ENCODE measurements around the gene PGAM5.

Gene PGAM5

DNA sequence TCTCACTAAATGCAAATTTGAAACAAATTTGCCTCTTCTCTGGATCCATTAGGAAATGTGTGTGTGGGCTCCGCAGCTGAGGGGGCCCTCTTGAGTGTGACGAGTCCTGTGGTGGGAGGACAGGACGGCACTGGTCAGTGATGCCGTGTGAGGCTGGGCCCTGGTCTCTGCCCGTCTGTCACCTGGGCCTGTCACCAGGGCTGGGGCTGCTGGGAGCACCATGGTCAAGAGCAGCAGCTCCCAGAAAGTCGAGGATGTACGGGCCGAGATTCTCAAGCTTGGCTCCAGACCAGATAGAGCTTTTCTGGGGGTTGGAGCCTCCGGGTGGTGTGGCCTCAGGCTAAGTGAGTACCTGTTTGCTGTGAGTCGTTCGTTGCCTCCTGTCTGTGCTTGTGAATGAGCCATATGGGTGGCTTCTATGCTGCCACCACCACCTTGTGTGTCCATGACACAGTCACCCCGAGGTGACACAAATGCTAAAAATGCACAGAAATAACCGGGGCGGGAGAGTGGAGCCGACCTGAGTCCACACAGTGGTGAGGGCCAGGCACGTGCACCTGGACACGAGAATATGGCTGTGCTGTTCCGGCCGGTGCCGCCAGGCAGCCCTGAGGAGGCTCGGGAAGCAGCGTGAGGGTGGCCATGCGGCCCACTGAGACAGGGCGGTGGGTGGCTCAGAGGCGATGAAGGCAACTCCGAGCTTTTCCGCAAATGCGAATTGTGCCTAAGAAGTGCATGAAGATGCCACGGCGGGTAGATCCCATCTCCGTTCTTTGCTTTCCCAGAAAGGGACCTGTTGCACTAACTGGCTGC lies 8.7 kb downstream of the PGAM5 start:
- in situ Hi-C loops (cut with HindIII; ENCODE audit: low sequenced_read_pairs): loop anchor here (5.0 kb wide), 2 partner anchors 52 to 98 kb away; no protein-coding TSS in a partner anchor

DNA sequence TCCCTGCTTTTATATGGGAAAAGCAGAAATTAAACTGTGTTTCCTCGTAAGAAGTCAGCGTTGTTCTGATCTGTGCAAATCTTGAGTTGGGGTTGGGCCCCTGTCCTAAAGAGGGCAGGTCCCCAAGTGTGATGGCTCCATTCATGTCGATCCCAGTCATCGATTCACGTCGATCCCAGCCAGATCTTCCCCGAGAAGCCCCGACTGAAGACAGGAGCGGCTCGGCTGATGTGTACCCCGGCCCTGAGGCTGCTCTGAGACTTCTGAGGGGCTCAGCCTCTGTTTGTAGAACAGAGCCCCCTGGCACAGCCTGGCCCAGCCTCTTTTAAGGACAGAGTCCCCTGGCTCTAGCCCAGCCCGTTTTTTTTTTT lies 9.3 kb downstream of the PGAM5 start:
- in situ Hi-C loops (cut with HindIII; ENCODE audit: low sequenced_read_pairs): loop anchor here (5.0 kb wide), 2 partner anchors 53 to 97 kb away; no protein-coding TSS in a partner anchor

DNA sequence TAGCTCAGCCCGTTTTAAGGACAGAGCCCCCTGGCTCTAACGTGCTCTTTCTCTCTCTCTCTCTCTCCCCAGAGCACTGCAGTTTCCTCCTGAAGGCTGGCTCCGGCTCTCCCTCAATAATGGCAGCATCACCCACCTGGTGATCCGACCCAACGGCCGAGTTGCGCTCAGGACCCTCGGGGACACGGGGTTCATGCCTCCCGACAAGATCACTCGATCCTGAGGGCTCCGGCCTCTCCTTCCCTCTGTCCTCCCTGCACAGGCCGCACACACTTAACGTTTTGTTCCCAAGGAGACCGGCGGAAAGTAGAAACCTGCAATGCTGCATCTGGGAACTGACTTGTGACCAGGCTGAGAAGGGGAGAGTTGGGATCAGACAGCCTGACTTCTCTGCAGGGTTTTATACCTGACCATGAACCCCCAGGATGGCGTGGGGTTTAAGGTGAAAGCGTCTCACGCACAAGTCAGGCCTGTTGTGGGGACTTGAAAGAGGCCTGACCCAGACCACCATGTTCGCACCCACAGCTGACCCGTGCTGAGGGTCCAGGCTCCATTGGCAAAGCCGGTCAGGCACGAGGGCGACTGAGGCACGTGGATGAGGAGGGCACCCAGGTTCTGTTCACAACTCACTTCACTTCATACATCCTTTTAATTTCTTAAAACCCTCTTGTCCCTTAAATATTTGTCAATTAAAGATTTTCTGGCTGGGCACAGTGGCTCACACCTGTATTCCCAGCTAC lies 10.1 kb downstream of the PGAM5 start:
- in situ Hi-C loops (cut with HindIII; ENCODE audit: low sequenced_read_pairs): no loop called here

DNA sequence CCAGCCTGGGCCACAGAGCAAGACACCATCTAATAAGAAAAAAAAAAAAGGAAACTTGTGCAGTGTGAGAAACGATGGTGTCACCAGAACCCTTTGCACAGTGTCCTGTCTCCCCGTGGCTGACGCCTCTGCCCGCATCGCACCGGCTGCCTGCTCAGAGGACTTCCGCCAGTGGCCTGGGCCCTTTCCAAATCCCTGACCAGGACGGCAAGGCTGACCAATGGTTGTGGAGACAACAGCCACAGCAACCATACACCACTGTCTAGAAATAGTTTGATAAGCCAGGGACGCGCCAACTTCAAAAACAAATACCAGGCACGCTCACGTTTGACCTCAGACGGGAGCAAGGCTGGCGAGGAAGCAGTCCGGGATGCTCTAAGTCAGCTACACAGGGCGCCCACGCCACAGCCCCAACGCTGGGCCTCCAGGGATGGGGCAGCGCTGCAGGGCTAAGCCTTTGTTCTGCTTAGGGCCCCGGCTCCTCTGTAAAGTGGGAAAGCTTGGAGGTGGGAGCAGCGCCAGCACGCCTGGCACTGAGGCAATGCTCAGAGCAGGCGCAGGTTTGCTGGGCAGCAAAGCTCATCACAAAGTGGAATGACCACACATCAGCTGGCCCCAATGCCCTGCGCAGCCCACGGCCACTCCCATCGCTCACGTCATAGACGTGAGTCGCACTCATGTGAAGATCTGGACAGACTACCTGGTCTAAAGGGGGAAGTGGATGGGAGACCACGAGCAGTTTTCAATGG lies 12.5 kb downstream of the PGAM5 start:
- in situ Hi-C loops (cut with HindIII; ENCODE audit: low sequenced_read_pairs): no loop called here

DNA sequence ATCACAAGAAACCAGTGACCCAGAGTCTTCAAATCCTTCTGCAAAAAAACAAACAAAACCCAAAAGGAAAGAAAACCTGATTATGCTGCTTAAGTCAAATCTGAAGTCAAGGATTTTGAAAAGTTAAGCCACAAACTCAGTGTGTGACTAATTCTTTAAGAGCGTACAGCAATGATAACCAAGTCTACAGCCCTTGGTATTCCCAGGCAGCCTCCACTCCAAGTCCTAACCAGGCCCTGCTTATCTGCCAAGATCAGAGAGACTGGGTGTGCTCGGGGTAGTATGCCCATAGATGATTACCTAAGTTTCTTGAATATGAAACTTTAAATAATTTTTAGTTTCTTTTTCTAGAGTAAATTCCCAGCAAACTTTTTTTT lies 13.1 kb downstream of the PGAM5 start:
- in situ Hi-C loops (cut with HindIII; ENCODE audit: low sequenced_read_pairs): no loop called here

DNA sequence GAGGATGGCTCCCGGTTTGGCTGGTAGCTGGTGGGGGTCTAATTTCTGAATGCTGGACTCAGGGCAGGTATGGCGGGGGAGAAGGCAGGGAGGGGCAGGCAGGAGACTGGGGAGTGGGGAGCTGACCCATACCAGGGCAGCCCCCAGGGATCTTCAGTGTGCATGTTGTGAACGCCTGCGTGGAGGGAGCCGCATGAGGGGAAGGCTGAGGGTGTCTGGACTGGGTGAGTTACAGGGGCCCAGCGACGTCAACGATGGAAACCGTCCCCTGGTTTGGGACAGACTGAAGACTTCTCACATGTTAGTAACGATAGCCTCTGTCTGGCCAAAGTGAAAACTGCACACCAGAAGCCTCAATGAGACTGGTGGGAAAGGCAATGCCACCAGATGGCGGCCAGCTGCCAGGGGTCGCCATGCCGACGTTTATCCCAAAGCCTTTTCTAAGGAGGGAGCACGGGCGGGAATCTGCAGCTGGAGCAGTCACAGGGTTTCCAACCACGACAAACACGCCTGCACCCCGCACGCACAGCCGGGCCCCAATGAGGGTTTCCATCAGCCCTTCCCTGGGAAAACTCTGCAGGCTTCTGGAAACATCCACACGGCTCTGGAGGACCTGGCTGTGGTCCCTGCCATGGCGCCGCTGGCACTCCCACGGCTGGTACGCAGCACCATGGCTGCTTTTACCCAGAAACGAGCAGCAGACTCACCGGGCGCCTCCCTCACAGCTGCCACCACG lies 14.0 kb downstream of the PGAM5 start:
- in situ Hi-C loops (cut with HindIII; ENCODE audit: low sequenced_read_pairs): no loop called here

DNA sequence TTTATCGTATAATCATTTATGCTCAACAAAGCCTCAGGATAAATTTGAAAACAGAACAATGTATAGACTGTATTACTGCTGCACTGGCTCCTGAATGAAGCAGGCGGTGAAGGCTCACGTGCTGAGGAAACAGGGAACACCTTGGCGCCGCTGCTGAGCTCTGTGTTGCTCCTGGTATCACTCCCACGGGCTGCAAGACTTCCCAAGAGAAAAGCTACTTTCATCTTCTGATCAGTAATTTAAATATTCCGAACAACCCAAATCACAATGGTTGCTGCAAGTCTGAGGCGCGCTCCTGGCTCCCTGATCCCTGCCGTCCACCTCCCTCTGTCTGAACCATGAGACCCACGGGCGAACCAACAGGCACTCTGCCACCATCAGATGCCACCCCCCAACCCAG lies 15.7 kb downstream of the PGAM5 start:
- in situ Hi-C loops (cut with HindIII; ENCODE audit: low sequenced_read_pairs): no loop called here

DNA sequence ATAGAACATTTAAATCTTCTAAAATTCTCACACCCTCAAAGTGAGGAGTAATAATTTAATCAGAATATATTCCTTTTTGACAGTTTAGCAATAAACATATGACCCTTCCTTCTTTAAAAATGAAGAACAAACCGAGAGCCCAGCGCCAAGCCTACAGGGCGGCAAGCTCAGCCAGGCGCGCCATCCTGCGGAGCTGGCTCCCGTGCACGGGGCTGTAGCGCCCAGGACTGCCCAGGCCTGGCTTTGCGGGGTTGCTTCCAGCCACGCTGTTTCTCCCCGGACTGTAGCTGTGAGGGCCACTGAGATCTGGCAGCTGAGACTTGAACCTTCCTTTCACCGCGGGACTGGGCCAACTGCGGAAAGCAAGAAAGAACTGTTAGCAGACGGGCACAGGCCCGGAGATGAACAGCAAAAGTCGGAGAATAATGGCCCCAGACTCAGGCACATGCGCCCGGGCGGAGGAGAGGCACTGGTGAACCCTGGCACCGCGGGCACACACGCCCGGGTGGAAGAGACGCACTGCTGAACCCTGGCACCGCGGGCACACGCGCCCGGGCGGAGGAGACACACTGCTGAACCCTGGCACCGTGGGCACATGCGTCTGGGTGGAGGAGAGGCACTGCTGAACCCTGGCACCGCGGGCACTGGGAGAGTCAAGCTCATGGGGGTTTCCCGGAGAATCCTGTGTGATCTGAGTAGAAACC lies 16.6 kb downstream of the PGAM5 start:
- in situ Hi-C loops (cut with HindIII; ENCODE audit: low sequenced_read_pairs): no loop called here

DNA sequence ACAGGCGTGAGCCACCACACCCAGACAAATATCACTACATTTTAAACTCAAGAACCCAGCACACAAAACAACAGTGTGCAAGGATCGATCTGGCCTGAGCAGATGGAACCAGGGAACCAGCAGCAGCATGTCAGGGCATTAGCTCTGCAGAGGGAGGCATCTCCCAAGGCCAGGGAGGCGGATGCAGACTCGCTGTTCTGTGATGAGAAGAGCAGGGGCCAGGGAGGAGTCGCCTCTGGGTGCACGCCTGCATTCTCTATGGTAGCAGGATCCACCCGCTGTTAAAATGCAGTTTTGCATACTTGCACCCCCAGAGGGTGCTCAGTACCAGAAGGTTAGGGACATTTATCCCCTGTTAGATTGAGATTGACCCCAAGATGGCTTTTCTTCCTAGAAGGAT lies 17.9 kb downstream of the PGAM5 start:
- in situ Hi-C loops (cut with HindIII; ENCODE audit: low sequenced_read_pairs): no loop called here

DNA sequence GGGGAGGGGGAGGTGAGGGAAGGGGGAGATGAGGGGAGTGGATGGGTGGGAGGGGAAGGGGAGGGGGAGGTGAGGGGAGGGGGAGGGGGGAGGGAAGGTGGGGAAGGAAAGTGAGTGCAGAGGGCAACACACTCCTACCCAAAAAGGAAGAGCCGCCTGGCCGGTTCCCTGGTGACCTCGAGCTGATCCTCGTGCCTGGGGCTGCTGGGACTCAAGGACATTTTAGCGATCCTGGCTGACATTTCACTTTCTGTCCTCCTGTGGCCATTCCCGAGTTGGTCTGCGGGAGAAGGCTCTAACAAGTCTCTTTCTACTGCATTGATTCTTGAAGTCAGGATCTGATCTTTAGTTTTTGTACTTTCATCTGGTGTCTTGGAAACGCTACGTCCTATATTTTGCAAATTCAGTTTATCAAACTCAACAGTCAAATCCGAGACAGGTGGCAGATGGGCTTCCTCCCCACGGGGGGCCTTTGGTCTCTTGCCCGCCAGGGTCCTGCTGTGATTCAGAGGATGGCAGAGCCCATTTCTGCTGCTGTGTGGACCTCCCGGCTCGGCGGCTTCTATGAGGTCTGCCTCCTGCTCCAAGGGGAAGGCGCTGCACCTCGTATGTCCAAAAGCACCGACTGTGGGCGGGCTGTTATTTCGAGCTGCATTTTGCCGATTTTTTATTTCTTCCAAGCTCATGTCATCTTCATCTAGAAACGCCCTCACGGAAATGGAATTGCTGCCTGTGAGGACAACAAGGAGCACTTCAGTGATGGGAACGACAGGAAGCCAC lies 19.1 kb downstream of the PGAM5 start:
- in situ Hi-C loops (cut with HindIII; ENCODE audit: low sequenced_read_pairs): no loop called here

DNA sequence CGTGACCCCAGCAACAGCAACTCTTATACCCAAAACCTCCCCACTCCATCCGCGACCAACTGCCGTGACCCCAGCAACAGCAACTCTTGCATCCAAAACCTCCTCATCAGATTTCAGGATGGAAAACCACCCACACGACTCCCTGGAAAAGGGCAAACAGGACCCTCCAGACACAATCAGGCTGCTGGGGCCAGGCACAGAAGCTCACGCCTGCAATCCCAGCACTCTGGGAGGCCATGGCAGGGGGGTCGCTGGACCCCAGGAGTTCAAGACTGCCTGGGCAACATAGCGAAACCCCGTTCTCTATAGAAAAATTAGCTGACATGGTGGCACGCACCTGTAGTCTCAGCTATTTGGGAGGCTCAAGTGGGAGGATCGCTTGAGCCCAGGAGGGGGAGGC lies 19.7 kb downstream of the PGAM5 start:
- in situ Hi-C loops (cut with HindIII; ENCODE audit: low sequenced_read_pairs): no loop called here

DNA sequence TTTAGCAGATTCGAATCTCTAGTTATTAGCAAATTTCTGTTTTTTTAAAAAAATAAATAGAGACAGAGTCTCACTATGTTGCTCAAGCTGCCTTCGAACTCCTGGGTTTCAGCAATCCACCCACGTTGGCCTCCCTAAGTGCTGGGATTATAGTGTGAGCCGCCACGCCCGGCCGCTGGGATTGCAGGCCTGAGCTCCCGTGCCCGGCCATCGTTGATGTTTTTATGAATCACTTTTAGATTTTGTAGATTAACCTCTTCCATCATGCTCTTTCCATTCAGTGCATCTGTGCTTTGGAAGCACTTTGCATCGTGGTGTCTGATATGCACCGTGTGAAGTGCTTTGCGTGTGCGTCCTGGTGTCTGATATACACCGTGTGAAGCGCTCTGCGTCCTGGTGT lies 20.9 kb downstream of the PGAM5 start:
- in situ Hi-C loops (cut with HindIII; ENCODE audit: low sequenced_read_pairs): no loop called here

DNA sequence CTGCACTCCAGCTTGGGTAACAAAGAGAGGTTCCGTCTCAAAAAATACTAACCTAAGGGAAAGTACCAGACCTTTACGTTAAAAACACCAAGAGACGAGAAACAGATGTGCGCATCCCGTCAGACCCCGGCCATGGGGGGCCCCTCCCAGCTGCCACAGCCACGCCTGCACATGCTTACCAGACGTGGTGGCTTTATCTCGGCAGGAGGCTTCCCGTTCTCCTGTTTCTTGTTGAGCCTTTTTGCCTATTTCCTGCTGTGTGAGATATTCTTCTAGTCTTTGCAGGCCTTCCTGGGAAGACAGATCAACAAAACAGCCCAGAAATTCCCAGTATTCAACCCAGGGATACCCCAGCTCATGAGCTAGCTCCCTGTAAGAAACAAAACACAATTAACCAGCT lies 23.6 kb downstream of the PGAM5 start:
- in situ Hi-C loops (cut with HindIII; ENCODE audit: low sequenced_read_pairs): no loop called here

DNA sequence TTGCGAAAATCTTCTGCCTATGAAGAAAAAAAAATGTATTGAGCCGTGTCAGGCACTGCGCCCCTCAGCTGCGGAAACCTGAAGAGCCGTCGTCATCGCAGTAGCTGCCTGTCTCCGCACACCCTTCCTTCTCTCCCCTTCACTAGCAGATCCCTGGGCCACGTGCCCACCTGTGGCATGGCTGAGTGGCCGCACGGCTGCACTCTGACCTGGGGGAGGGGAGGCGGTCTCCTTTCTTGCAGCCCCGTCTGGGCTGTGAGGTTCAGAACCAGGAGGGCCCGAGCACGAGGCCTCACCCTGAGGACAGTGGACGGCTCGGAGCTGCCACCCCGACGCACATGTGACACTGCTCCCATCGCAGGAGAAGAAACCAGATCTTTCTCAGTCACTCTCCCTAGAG lies 24.9 kb downstream of the PGAM5 start:
- in situ Hi-C loops (cut with HindIII; ENCODE audit: low sequenced_read_pairs): no loop called here

DNA sequence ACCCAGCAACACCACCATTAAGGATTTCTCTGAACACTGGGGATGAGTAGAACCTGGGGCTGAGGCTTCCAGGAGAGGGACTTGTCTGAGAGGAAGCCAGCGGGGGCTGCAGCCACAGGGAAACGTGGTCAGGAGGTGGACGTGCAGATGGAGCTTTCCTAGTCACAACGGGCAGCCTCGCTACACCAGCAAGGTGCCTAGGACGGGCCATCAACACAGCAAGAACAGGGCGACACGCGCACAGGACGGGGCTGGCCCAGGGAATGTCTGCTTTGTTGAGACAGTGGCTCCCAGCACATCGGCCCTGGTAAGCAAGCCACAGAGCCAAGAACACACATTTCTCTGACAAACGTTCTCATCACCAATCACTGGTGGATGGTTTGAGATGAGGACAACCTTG lies 25.7 kb downstream of the PGAM5 start:
- in situ Hi-C loops (cut with HindIII; ENCODE audit: low sequenced_read_pairs): no loop called here

DNA sequence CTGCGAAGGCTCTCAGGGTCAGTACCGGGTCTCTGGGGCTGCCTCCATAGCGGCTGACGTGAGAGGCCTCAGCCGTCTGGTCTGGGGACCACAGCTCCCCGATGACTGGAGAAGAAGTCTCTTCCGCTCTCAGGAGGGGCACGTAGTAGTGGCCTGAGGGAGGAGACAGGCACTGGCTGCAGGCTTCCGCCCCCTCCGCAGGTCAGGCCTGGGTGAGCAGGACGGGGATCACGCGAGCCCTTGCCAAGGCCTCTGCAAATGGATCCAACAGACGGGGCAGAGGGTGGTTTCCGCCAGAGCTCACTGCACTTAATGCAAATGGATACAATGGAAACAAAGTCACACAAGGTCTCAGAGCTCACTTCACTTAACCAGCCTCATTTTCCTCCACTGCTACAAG lies 26.3 kb downstream of the PGAM5 start:
- in situ Hi-C loops (cut with HindIII; ENCODE audit: low sequenced_read_pairs): no loop called here

DNA sequence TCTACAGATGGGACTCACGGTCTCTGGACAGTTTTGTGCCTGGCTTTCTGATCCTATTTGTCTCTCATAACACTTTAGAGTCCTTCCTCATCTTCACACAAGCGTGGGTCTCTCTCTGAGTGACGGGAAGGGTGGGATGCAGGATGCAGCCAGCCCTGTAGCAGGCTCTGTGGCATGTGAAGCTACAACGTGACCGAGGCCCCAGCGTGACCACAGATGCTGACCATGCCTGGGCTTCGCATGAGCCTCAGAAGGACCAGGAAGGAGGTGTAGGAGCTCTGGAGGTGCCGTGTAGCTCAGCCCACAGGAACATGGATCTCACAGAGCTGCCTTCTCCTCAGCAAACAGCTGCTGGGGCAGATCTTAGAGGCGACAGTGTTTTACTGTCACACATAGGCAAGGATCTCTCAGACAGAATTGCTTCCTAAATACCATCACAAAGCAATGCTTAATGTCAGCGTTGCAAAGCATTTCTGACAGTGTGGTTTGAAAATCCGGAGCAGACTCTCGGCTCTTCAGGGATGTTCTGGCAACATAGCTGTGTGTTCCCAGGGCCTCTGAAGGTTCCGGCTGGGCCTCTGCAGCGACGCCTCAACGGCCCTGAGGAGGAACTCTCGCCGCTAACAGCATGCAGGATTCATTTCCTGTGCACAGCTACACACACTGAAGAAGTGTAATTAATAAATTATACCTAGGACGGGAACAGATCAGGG lies 29.1 kb downstream of the PGAM5 start:
- in situ Hi-C loops (cut with HindIII; ENCODE audit: low sequenced_read_pairs): no loop called here

DNA sequence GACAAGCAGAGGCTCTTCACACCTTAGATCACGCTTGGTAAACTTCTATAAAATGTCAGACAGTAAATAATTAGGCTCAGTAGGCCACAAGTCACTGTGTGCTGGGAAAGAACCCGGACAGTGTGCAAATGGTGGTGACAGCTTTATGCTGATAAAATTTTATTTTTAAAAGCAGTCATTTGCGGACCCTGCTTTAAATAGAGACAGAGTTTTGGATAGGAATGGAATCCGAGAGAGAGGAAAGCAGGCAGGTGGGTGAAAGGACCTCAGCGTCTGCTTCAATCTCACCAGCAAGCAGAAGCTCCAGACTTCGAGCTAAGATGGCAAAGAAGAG lies 29.6 kb downstream of the PGAM5 start:
- in situ Hi-C loops (cut with HindIII; ENCODE audit: low sequenced_read_pairs): no loop called here

DNA sequence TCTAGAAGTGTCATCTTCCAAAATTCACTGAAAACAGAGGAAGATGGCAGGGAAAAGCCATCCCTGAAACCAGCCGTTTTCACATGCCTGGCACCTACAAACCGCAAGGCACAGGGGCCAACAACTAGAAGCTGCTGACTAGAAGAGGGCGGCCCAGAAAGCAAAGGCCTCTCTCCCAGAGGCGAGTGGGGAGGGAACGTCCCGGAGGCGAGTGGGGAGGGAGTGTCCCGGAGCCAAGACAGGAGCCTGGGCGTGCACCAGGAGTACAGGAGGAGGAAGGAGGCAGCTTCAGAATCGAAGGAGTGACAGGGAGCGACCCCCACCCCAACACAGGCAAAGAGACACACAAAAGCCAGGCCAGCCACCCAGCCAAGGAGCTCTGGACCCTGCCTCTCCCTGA lies 30.0 kb downstream of the PGAM5 start:
- in situ Hi-C loops (cut with HindIII; ENCODE audit: low sequenced_read_pairs): no loop called here
